Mesodermal cell (in vitro differentiated cells): ENCODE measurements around the gene KLK11.

Experiments
- H3K27ac ChIP-seq: 2 replicates; pipeline ENCODE4 v1.7.0; 2013; ENCODE audit warnings: mild to moderate bottlenecking, low read depth, low read length, moderate library complexity; ENCODE audit not compliant: severe bottlenecking
- H3K36me3 ChIP-seq: 2 replicates; pipeline ENCODE4 v1.7.1; 2013; ENCODE audit warnings: mild to moderate bottlenecking, low read length, moderate library complexity; ENCODE audit not compliant: control insufficient read depth, insufficient read depth
- H3K4me1 ChIP-seq: one replicate; pipeline ENCODE4 v1.7.1; 2013; ENCODE audit warnings: mild to moderate bottlenecking, low read length; ENCODE audit not compliant: insufficient read depth, control insufficient read depth, poor library complexity, severe bottlenecking
- H3K4me3 ChIP-seq: 2 replicates; pipeline ENCODE4 v1.7.0; 2013; ENCODE audit warnings: low read length, control low read depth, mild to moderate bottlenecking; ENCODE audit not compliant: insufficient read depth, poor library complexity, severe bottlenecking; ENCODE audit errors: extremely low read depth
- H3K9me3 ChIP-seq: 2 replicates; pipeline ENCODE4 v1.7.1; 2013; ENCODE audit warnings: mild to moderate bottlenecking, low read length, moderate library complexity; ENCODE audit not compliant: control insufficient read depth
- WGBS, 2 experiments: methylation state at CpG; one replicate each; pipeline ENCODE4 v1.1.5; 2013; ENCODE audit warnings: missing lambda C conversion rate in 2 of 2; ENCODE audit not compliant: insufficient coverage in 2 of 2; 5-methylcytosine and 5-hydroxymethylcytosine counted together

KLK11 gene

GRCh38 chr19:51029718-51030117 lies 3.3 kb upstream of the KLK11 start:
- no peaks in the 10 kb centered on the region for H3K36me3 ChIP-seq
- no peaks in the 10 kb centered on the region for H3K9me3 ChIP-seq
- no peaks in the 10 kb centered on the region for H3K4me1 ChIP-seq
- no peak overlapping the region for H3K4me3 ChIP-seq
- 100% methylated on average over 1 of the region's 2 CpGs; no CpG with 5 or more reads in 1 of the 2 experiments for WGBS, 2 experiments
- no peak overlapping the region for H3K27ac ChIP-seq

DNA sequence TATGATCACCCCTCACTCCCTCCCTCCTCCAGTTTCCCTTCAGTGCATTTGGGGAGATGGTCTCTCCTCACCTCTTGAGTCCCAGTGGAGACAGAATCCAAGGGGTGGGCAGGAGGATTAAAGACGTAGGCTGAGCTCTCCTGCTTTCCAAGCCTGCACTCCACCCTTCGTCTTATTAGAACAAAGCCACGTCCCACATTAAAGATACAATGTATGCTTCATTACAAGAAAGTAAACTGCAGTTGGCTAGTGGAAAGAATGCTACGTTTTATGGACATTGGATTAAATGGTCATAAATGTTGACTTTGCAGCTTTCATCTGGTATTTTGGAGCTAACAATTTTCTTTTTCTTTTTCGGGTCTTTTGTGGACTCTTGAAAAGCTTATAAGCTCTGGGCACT lies 1.5 kb upstream of the KLK11 start:
- Histone ChIP-seq H3K4me3 (no peak overlapping the region), H3K36me3 (no peaks in the 10 kb centered on the region), H3K4me1 (no peaks in the 10 kb centered on the region), H3K27ac (no peak overlapping the region), H3K9me3 (no peaks in the 10 kb centered on the region)
- 88 to 90% methylated on average over 2 of the region's 5 CpGs for WGBS, 2 experiments

DNA sequence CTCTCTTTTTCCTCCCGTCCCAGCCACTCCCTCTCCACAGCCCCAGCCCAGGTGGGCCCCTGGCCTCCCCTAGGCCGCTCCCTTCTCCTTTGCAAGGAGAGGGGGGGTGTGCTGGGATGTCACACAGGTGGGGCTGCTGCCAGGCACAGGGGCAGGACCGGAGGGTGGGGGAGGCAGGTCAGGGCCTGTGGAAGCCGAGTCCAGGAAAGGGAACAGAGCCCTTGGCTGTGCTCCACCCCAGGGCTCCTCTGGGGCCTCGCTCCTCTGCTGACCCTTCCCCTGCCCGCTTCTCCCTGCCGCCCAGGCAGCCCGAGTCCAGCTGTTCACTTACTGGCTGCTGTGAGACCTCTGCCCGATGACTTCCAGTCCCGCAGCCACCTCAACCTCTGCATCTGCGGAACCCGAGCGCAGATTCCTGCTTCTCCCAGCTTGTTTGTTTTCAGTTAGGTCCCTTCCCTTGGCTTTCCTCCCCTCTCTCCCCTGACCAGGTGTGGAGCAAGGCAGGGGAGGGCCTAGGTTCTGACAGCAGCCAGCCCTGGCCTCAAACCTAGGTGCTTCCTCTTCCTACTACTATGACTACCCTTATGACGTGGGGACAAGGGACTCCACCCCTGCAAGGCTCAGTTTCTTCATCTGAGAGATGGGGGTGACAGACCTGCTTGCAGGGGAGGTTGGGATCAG lies 850 bp upstream of the KLK11 start:
- H3K4me3 ChIP-seq: no peak overlapping the region
- WGBS, 2 experiments: 80% methylated on average over 11 of the region's 14 CpGs
- no peaks in the 10 kb centered on the region for H3K4me1 ChIP-seq
- H3K36me3 ChIP-seq: no peaks in the 10 kb centered on the region
- H3K27ac ChIP-seq: no peak overlapping the region
- no peaks in the 10 kb centered on the region for H3K9me3 ChIP-seq

- Histone ChIP-seq H3K9me3 (no peaks in the 10 kb centered on the region), H3K4me1 (no peaks in the 10 kb centered on the region), H3K36me3 (no peaks in the 10 kb centered on the region), H3K4me3 (no peak overlapping the region), H3K27ac (no peak overlapping the region)
- 86% methylated on average over 11 to 13 of the region's 18 CpGs for WGBS, 2 experiments
These were observed 435 bp downstream of the KLK11 start for GRCh38 chr19:51025809-51026553.

- Histone ChIP-seq H3K9me3 (no peaks in the 10 kb centered on the region), H3K27ac (no peak overlapping the region), H3K4me3 (no peak overlapping the region), H3K4me1 (no peaks in the 10 kb centered on the region), H3K36me3 (no peaks in the 10 kb centered on the region)
- 80 to 100% methylated on average over 1 to 3 of the region's 6 CpGs for WGBS, 2 experiments
These were observed 1.0 kb downstream of the KLK11 start for GRCh38 chr19:51025401-51025800.

DNA sequence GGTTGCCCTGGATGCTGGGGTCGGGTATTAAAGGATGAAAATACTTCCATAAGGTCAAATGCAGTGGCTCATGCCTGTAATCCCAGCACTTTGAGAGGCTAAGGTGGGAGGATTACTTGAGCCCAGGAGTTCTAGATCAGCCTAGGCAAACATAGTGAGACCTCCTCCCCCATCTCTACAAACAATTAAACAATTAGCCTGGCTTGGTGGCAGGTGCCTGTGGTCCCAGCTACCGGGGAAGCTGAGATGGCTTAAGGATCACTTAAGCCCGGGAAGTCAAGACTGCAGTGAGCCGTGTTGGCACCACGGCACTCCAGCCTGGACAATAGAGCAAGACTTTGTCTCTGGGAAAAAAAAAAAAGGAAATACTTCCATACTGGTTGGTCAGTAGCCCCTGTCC lies 1.5 kb downstream of the KLK11 start:
- Histone ChIP-seq H3K4me1 (no peaks in the 10 kb centered on the region), H3K9me3 (no peaks in the 10 kb centered on the region), H3K36me3 (no peaks in the 10 kb centered on the region), H3K27ac (no peak overlapping the region), H3K4me3 (no peak overlapping the region)
- 60 to 100% methylated on average over 1 of the region's 5 CpGs for WGBS, 2 experiments

DNA sequence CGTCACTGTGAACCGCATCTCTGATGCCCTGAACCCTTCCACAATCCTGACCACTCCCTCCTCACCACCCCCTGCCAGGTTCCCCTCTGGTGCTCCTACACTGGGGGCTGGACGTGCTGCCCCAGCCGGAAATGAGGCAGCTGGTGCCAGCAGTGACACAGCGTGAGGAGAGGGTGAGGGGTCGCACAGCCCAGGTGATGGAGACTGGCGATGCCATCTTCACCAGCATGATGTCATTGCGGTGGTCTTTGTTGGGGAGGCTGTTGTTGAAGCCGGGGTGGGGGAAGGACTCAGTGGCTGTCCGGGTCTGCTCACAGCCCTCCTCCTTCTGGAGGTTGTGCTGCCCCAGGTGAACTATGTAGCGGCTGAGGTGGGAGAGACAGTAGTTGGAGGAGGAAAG lies 2.5 kb downstream of the KLK11 start:
- Histone ChIP-seq H3K4me1 (no peaks in the 10 kb centered on the region), H3K9me3 (no peaks in the 10 kb centered on the region), H3K27ac (no peak overlapping the region), H3K36me3 (no peaks in the 10 kb centered on the region), H3K4me3 (no peak overlapping the region)
- WGBS, 2 experiments: 78 to 94% methylated on average over 9 of the region's 11 CpGs

- Histone ChIP-seq H3K4me3 (no peak overlapping the region), H3K9me3 (no peaks in the 10 kb centered on the region), H3K4me1 (no peaks in the 10 kb centered on the region), H3K27ac (no peak overlapping the region), H3K36me3 (no peaks in the 10 kb centered on the region)
- 76 to 79% methylated on average over 14 of the region's 14 CpGs for WGBS, 2 experiments
These were observed 3.9 kb downstream of the KLK11 start for GRCh38 chr19:51022526-51022925.

DNA sequence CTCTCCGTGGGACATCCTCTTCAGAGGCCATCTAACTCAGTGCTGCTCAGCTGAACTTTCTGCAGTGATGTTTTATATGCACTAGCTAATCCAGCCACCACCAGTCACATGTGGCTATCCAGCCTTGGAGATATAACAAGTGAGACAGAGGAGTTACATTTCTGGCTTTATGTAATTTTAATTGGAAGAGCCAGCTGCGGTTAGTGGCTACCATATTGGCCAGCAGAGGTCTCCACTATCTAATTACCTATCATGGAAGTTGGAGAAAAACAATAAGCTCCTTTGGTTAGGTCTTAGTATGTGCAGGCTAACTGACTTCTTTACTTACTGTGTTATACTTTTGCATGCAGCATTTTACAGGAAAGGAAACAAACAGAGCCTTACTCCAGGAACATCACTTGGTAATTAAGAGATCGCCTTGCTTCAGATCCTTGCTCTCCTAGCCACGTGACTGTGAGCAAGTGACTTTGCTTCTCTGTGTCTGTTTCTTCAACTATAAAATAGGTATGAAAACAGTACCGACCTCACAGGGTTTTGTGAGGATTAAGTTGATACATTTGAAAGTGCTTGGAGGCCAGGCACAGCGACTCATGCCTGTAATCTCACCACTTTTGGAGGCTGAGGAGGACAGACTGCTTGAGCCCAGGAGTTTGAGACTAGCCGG lies 5.3 kb downstream of the KLK11 start:
- Histone ChIP-seq H3K36me3 (no peaks in the 10 kb centered on the region), H3K4me3 (no peak overlapping the region), H3K9me3 (no peaks in the 10 kb centered on the region), H3K27ac (no peak overlapping the region), H3K4me1 (no peaks in the 10 kb centered on the region)
- WGBS, 2 experiments: 50 to 57% methylated on average over 2 to 4 of the region's 7 CpGs

DNA sequence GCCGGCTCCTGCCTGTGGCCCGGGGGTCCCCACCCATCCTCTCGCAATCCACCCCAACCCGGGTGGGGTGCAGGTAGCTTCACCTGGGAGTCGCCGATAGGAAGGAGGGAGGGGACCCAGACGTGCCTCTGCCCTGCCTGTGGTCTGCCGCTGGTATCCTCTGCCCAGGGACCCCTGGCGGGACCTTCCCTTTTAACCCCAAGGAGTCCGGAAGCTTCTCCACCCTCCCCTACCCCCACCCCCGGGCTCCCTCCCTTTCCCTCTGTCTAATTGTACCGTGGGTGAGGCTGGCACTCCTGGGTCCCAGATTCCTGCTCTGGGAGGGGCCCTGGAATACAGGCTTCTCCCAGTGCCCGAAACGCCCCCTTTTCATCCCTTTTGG lies 6.9 kb downstream of the KLK11 start, which contains the start of gene KLK10:
Gene KLK10, minus strand, starts transcription at position 166 of the 382 bp plus-strand sequence. CDS start 579 bp downstream, outside the sequence.
- peak within 1 kb of the TSS; percentile 24 for H3K4me3 ChIP-seq

More for the DNA sequence above, 6.9 kb downstream of the KLK11 start, which contains the start of gene KLK10:
- WGBS, 2 experiments: 4 to 17% methylated on average over 4 to 8 of the region's 14 CpGs
- H3K36me3 ChIP-seq: no peaks in the 10 kb centered on the region
- H3K27ac ChIP-seq: no peak within 1 kb of the TSS
- H3K9me3 ChIP-seq: no peaks in the 10 kb centered on the region
- no peaks in the 10 kb centered on the region for H3K4me1 ChIP-seq
